Posterior cingulate gyrus (tissue), 11 donors: Measurements from ENCODE around the gene TMEM141.
"Not testable (repeated sequence)": the region's sequence is repeated elsewhere in the genome, so short reads cannot be mapped to it uniquely, and the experiment has no call there.

Source experiments
- DNase-seq, 10 donors: peaks; one replicate each; pipeline versions ENCODE4 v3.0.0 to v3.0.0-alpha.2; 2020 to 2021; ENCODE audit warnings: mixed read lengths in 3 of 10
- intact Hi-C: fragments of 100-400 bp; cut with DNase I; formaldehyde crosslinking; loops from one replicate; pipeline ENCODE4 v1.15.1; 2023

TMEM141 gene

GRCh38 chr9:136839229-136840139 is 48.3 kb downstream of the TMEM141 start:
- intact Hi-C loops = loop anchor here (5.0 to 10.0 kb wide), 3 partner anchors 32 to 105 kb away; partner anchors contain the start of genes C8G, FBXW5, RABL6 and TMEM141

DNA sequence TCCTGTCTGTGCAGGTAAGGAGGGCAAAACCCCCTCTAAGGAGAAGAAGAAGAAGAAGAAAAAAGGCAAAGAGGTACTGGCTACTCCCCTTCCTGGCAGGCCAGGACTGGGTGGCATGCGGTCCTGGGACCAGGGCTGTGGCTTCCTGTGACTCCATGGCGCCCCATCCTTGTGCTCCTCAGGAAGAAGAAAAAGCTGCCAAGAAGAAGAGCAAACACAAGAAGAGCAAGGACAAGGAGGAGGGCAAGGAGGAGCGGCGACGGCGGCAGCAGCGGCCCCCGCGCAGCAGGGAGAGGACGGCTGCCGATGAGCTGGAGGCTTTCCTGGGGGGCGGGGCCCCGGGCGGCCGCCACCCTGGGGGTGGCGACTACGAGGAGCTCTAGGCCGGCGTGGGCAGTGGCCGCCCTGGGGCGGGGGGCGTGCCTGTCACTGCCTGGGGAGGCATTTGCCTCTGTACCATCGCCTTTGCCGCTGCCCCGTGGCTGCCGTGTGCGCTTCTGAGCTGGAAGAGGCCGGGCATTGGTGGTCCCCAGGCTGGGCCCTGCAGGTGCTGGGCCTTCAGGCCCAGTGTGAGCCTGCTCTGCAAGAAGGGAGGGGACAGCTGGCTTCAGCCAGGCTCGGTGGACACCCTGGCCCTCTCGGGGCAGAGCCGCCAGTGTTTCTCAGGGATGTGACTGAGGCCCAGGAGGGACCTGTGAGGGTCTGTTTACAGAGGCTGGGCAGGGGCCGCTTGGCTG is 49.2 kb downstream of the TMEM141 start:
- DNase-seq = no peak
- intact Hi-C loops = loop anchor here (5.0 to 10.0 kb wide), 3 partner anchors 33 to 104 kb away; partner anchors contain the start of genes C8G, FBXW5, RABL6 and TMEM141

More at GRCh38 chr9:136839229-136840139, 48.3 kb downstream of the TMEM141 start:
- no peak for DNase-seq

DNA sequence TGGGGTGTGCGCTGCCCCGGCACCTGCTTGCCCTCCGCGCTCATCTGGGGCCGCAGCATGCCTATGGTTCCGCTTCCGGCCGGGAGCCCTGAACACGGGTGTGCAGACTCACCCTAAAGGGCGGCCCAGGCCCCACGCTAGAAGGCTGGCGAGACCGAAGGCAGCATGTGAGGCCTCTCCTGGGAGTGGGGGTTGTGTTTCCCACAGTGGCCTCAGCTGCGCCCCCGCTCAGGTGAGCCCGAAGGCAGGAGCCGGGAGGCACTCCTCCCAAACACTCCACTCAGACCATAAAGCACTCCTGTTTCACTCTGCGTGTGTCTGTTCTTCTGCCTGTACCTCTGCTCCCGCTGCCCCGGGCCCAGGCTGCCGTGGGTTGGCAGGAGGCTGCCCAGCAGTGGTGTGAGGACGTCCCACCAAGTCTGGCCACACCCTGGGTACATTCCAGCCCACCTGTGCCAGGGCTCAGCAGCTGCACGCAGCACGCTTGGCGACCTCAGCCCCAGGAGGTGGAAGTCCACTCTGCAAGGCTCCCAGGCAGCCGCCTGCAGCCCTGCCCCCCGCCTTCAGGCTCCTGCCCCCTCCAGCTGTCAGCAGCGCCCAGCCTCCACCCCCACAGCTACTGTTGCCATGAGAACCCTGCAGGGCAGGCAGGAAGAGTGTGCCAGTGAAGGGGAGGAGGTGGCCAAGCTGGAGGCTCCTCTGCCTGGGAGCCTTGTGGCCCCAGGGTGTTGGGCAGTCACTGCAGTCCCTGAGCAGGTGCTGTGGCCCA is 49.9 kb downstream of the TMEM141 start:
- intact Hi-C loops = loop anchor here (5.0 to 10.0 kb wide), 3 partner anchors 34 to 104 kb away; partner anchors contain the start of genes C8G, FBXW5, RABL6 and TMEM141
- DNase-seq = peak; percentile 64 to 98 (median 84)

- DNase-seq = not testable (repeated sequence)
- intact Hi-C loops = loop anchor here (5.0 to 10.0 kb wide), 3 partner anchors 35 to 103 kb away; partner anchors contain the start of genes C8G, FBXW5, RABL6 and TMEM141
Observed at GRCh38 chr9:136841646-136842379, 50.7 kb downstream of the TMEM141 start.

DNA sequence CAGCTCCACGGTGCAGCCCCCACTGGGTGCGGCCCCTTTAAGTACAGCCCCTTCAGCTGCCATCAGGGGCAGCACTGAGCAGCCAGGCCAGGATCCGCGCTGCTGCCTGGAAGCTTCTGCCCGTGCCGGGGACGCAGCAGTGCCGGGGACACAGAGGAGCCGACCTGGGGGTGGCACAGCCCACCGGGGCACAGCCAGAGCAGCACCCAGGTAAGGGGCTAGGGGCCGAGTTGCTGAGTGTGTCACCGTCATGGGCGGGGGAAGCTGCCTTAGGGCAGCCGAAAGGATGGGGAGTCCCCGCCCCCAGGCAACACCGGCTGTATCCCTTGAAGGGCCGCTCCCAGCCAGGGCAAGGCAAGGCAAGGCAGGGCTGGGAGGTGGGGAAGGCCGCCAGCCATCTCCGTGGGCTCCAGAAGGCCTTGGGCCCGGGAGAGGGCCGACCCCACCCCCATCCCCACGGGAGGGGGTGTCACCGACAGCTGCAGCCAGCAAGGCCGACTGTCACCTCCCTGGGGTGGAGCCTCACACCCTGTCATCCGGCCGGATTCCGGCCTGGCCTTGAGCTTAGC is 51.3 kb downstream of the TMEM141 start, which contains the start of gene AJM1:
Gene AJM1, plus strand, starts transcription at position 99 of the 569 bp plus-strand sequence. CDS start 1,937 bp downstream, outside the sequence.
- intact Hi-C loops = loop anchor here (5.0 to 10.0 kb wide), 3 partner anchors 35 to 102 kb away; partner anchors contain the start of genes C8G, FBXW5, RABL6 and TMEM141
- peak; percentile 74 to 98 (median 84) for DNase-seq
